Stimulated activated naive CD4-positive, alpha-beta T cell treated with Interleukin-2 at 50 U/mL for 16 hours (primary cell): ENCODE measurements around the gene LUC7L2.
"Not testable (repeated sequence)": the region's sequence is repeated elsewhere in the genome, so short reads cannot be mapped to it uniquely, and the experiment has no call there.

Source experiments
- DNase-seq: peaks from one replicate; lab custom pipeline; 2025; lab: John Stamatoyannopoulos, UW

Gene LUC7L2

GRCh38 chr7:139451638-139452037, 91.9 kb downstream of the LUC7L2 start:
- no peak for DNase-seq

DNA sequence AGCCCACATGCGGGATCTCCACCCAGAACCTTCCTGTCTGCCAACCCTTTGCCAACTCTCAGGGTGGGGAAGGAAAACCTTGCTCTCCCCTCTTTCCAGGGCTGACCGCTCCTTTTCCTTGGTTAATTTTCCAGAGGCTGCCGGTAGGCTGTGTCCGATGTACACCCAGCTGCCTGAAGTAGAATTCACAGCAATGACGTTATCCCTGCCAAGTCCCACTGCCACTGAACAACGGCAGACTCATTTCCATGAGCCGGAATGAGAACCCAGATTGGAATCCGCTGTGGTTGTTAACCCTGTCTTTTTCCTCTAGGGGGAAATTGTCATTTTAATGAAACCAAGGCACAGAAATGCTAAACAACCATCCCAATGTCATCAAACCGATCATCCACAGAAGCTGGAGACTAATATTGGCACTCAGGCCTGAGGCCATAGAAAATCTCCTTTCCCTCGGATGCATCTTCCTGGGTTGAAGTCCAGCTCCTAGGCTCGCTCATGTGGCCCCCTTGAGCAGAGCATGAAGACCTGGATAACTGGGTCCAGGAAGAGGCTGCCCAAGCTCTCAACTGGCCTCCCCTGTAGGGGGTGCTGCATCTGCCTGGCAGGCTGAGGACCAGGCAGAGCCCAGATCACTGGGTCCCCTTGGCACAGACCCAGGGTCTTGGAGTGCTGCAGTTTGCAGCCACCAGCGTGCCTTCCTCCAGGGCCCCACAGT, 93.4 kb downstream of the LUC7L2 start:
- no peak for DNase-seq

GRCh38 chr7:139453673-139454321, 94.1 kb downstream of the LUC7L2 start:
- DNase-seq = no peak

DNA sequence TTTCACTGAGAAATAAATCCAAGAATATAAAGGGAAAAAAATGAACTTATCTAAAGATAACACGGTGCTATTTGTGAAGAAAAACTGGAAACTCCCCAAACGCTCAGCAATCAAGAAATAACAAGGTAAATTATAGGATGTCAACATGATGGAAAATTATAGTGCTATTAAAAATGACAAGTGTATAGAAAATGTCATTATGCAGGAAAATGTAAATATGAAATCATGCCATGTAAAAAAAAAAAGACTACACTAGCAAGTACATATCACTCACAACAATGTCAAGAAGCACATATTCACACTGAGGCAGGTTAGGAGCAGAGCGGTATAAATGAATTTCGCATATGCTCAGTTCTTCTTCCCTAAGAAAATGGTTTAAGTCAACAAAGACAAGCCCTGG, 96.1 kb downstream of the LUC7L2 start:
- no peak for DNase-seq

GRCh38 chr7:139456511-139456910, 96.8 kb downstream of the LUC7L2 start:
- DNase-seq = no peak

DNA sequence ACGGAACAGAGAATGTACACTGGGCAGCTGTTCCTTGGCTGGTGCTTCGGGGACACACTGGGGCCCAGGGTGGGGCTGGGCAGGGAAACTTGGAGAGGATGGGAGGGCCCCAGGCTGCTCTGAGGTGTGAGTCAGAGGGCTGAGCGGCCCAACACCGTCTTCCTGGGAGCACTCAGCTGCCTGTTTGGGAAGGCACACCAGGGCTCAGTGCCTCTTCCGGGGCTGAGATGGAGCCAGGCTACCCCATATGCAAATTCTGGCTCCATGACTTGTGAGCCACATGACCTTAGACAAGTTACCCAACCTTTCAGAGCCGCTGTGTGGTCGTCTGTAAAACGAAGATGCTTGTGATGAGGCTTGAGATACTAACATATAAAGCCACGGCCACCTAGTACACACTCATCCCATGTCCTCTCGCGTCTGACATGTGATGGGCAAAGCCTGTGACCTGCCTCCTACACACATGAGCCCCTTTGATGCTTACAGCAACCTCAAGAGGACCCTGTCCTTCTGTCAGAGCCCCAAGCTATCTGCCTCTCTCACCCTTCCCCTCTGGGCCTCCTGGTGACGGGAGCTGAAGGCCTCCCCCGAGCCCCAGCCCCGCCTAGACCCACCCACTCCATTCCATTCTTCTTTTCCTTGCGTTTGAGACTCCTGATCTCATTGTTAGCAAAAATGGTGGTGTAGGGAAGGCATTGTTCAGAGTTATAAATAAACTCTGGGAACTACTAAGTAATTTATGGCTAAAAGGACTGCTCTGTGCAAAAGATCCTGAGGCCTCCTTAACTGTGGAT, 97.7 kb downstream of the LUC7L2 start:
- no peak for DNase-seq

DNA sequence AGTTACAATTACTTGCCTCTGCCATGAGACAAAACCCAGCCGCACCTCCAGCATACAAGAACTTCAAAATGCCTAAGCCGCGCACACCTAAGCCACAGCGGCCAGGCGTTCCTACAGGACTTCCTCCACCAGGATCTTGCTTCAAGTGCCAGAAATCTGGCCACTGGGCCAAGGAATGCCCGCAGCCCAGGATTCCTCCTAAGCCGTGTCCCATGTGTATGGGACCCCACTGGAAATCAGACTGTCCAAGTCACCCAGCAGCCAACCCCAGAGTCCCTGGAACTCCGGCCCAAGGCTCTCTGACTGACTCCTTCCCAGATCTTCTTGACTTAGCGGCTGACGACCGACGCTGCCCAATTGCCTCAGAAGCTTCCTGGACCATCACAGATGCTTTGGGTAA, 103.7 kb downstream of the LUC7L2 start:
- DNase-seq = not testable (repeated sequence)

GRCh38 chr7:139464511-139464910, 104.8 kb downstream of the LUC7L2 start:
- DNase-seq = not testable (repeated sequence)

DNA sequence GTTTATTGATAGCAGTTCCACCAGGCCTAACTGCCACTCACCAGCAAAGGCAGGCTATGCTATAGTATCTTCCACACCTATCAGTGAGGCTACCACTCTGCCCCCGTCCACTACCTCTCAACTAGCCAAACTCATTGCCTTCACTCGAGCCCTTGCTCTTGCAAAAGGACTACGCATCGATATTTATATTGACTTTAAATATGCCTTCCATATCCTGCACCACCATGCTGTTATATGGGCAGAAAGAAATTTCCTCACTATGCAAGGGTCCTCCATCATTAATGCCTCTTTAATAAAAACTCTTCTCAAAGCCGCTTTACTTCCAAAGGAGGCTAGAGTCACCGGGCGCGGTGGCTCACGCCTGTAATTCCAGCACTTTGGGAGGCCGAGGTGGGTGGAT, 105.4 kb downstream of the LUC7L2 start:
- not testable (repeated sequence) for DNase-seq

GRCh38 chr7:139467729-139468128, 108.0 kb downstream of the LUC7L2 start:
- DNase-seq = not testable (repeated sequence)

- DNase-seq = not testable (repeated sequence)
Observed at GRCh38 chr7:139468281-139468680, 108.6 kb downstream of the LUC7L2 start.

DNA sequence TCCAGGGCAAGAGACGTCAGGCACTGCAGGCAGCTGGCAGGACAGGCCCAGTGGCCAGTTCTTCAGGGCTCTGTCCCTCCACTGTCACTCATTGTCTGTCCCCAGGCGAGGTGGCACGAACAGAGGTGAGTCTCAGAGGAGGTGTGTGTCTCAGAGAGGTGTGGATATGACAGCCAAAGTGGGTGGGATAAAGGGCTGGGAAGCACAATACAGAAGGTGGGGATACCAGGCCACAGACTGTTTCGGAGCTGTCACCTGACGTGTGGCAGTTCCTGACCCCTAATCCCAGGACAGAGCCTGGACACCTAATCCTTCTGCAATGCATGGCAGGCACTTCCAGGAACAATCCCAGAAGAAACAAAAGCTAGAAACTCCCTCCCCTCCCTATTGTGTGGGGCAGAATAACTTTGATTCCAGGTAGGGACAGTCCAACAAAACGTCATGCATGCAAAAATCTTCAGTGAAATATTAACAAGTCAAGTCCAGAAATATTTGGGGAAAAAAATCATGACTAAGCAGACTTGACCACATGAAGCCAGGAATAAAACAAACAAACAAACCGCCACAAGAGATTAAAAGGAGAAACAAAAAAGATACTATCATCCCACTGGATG, 112.2 kb downstream of the LUC7L2 start:
- no peak for DNase-seq
